ENCODE measurements around the gene CTBP1.

GRCh38 chr4:1234811-1235292 lies 14.1 kb downstream of the CTBP1 start:
- TF ChIP-seq CTCF (conservative IDR thresholded peaks at IDR 0.05; ENCODE audit: low read depth, low read length) (no peak), EZH2 (IDR thresholded peaks at IDR 0.05; ENCODE audit: low read length, unreplicated experiment) (no peak), EZH2phosphoT487 (IDR thresholded peaks at IDR 0.05; ENCODE audit: borderline replicate concordance, low read length) (no peak)

Data from PC-3 (cell line).